HEK293 (cell line): ENCODE measurements around the gene MYO9B.
A peak's percentile ranks its signal among the peaks of the same experiment; 100 is the strongest.

Source experiments
- CTCF ChIP-seq: fragments of 450-650 bp; formaldehyde crosslinking; IDR thresholded peaks from 2 replicates; pipeline ENCODE4 v1.5.1; 2016; ENCODE audit warnings: missing biosample characterization, missing genetic modification characterization
- REST ChIP-seq: fragments of 450-650 bp; formaldehyde crosslinking; IDR thresholded peaks from 2 replicates; pipeline ENCODE4 v1.5.1; 2016; ENCODE audit warnings: missing biosample characterization, missing genetic modification characterization
- SP2 ChIP-seq: fragments of 450-650 bp; formaldehyde crosslinking; IDR thresholded peaks from 2 replicates; pipeline ENCODE4 v1.5.1; 2016; ENCODE audit warnings: missing biosample characterization, missing genetic modification characterization
- ZEB2 ChIP-seq: fragments of 450-650 bp; formaldehyde crosslinking; IDR thresholded peaks from 2 replicates; pipeline ENCODE4 v1.5.1; 2016; ENCODE audit warnings: missing biosample characterization, missing genetic modification characterization
- ZNF121 ChIP-seq: fragments of 450-650 bp; formaldehyde crosslinking; IDR thresholded peaks from 2 replicates; pipeline ENCODE4 v1.5.1; 2016; ENCODE audit warnings: missing biosample characterization, missing genetic modification characterization
- ZNF16 ChIP-seq: fragments of 450-650 bp; formaldehyde crosslinking; IDR thresholded peaks from 2 replicates; pipeline ENCODE4 v1.5.1; 2016; ENCODE audit warnings: low read depth, missing biosample characterization, missing genetic modification characterization
- ZNF26 ChIP-seq: fragments of 450-650 bp; formaldehyde crosslinking; IDR thresholded peaks from 2 replicates; pipeline ENCODE4 v1.5.1; 2016; ENCODE audit warnings: missing biosample characterization, missing genetic modification characterization
- ZNF274 ChIP-seq, 2 experiments: fragments of 200-500 bp in 1 of 2; fragments of 450-650 bp in 1 of 2; sonication (Bioruptor generic) in 1 of 2; formaldehyde crosslinking in 1 of 2; IDR thresholded peaks; 2 replicates each; pipeline versions ENCODE4 v1.5.1 to v1.6.1; 2014 to 2016; ENCODE audit warnings: borderline replicate concordance in 1 of 2, inconsistent platforms in 1 of 2, low read length in 1 of 2, missing biosample characterization in 1 of 2, missing genetic modification characterization in 1 of 2
- ZNF302 ChIP-seq: fragments of 450-650 bp; formaldehyde crosslinking; IDR thresholded peaks from 2 replicates; pipeline ENCODE4 v1.5.1; 2016; ENCODE audit warnings: missing biosample characterization, missing genetic modification characterization, low read depth
- ZNF416 ChIP-seq: fragments of 450-650 bp; formaldehyde crosslinking; IDR thresholded peaks from 2 replicates; pipeline ENCODE4 v1.5.1; 2016; ENCODE audit warnings: missing biosample characterization, missing genetic modification characterization

- no peak for TF ChIP-seq CTCF (tag by site-specific recombination)
- no peak for TF ChIP-seq ZNF274 (IDR thresholded peaks at IDR 0.05; ENCODE audit: low read length)
- TF ChIP-seq ZNF274 (tag by site-specific recombination; IDR thresholded peaks at IDR 0.05; ENCODE audit: borderline replicate concordance) = no peak
- TF ChIP-seq ZNF302 (tag by site-specific recombination) = no peak
- no peak for TF ChIP-seq ZNF16
- no peak for TF ChIP-seq ZNF26
- TF ChIP-seq ZEB2 (tag by site-specific recombination) = peak; percentile 44; the same call in 1 of the 2 replicates
- TF ChIP-seq ZNF416 (tag by site-specific recombination) = no peak
- TF ChIP-seq ZNF121 (tag by site-specific recombination) = no peak
- TF ChIP-seq SP2 (tag by site-specific recombination) = peak; percentile 56
- no peak for TF ChIP-seq REST
Measured at GRCh38 chr19:17234911-17235299, 159.3 kb downstream of the MYO9B start.
